IMR-90 (cell line): ENCODE measurements around the gene TTLL11. TPM values are rescaled to one million over a fixed set of nuclear protein-coding genes. Genes with fewer than 3 reads are reported as not detected.

Experiments
- ATAC-seq: fragments of 200-7000 bp; cut with Tn5 transposase; 2 replicates; pipeline ENCODE4 v1.9.1; 2020; ENCODE audit warnings: low read depth, mild to moderate bottlenecking, moderate library complexity
- BruUV-seq: library from RNA; stranded (reverse); fragments of 400-500 nt; replicated peaks from 2 replicates; lab custom pipeline; 2021; lab: Mats Ljungman, UMichigan
- CTCF ChIA-PET: fragments of 300-600 bp; formaldehyde crosslinking; extraction: SDS; loops from one replicate; lab custom pipeline; 2021; ENCODE audit warnings: antibody characterized with exemption; lab: Yijun Ruan, JAX
- POLR2A ChIA-PET: fragments of 300-600 bp; sonication (Branson Sonifier 250); formaldehyde crosslinking; loops from one replicate; lab custom pipeline; 2022; ENCODE audit warnings: antibody characterized with exemption; ENCODE audit not compliant: unreplicated experiment; lab: Charles Lee
- DNase-seq: peaks from one replicate; pipeline ENCODE4 v3.0.0; 2013
- H2AFZ ChIP-seq: replicated peaks from 2 replicates; pipeline ENCODE3; 2013; ENCODE audit warnings: low read length, mild to moderate bottlenecking; ENCODE audit not compliant: poor library complexity
- H2AK5ac ChIP-seq: 2 replicates; pipeline ENCODE4 v1.6.1; 2013; ENCODE audit warnings: low read depth, low read length, inconsistent platforms
- H2AK9ac ChIP-seq: replicated peaks from 2 replicates; pipeline ENCODE3; 2013; ENCODE audit warnings: mild to moderate bottlenecking, low read depth, low read length, moderate library complexity; ENCODE audit not compliant: poor library complexity
- H2BK120ac ChIP-seq: 2 replicates; pipeline ENCODE4 v1.6.1; 2013; ENCODE audit warnings: low read depth, low read length, inconsistent platforms
- H2BK15ac ChIP-seq: 3 replicates; pipeline ENCODE4 v1.6.1; 2013; ENCODE audit warnings: low read depth, low read length, inconsistent platforms
- H2BK20ac ChIP-seq: 2 replicates; pipeline ENCODE4 v1.6.1; 2013; ENCODE audit warnings: low read depth, mild to moderate bottlenecking, inconsistent platforms, low read length, moderate library complexity
- H2BK5ac ChIP-seq: 2 replicates; pipeline ENCODE4 v1.6.1; 2013; ENCODE audit warnings: mild to moderate bottlenecking, low read depth, low read length, inconsistent platforms; ENCODE audit not compliant: poor library complexity, severe bottlenecking
- H3K14ac ChIP-seq: replicated peaks from 2 replicates; pipeline ENCODE4 v1.6.1; 2013; ENCODE audit warnings: low read depth, low read length, inconsistent platforms
- H3K18ac ChIP-seq: 2 replicates; pipeline ENCODE4 v1.6.1; 2013; ENCODE audit warnings: low read depth, low read length, control low read depth
- H3K23ac ChIP-seq: 2 replicates; pipeline ENCODE4 v1.6.1; 2013; ENCODE audit warnings: low read depth, low read length, inconsistent platforms
- H3K27ac ChIP-seq: 2 replicates; pipeline ENCODE4 v1.5.1; 2013; ENCODE audit warnings: mild to moderate bottlenecking, control low read depth, low read length; ENCODE audit not compliant: insufficient read depth
- H3K27me3 ChIP-seq: 2 replicates; pipeline ENCODE4 v1.6.1; 2013; ENCODE audit warnings: low read length; ENCODE audit not compliant: control insufficient read depth, insufficient read depth
- H3K36me3 ChIP-seq: 2 replicates; pipeline ENCODE4 v1.6.1; 2013; ENCODE audit warnings: low read length, mixed read lengths; ENCODE audit not compliant: control insufficient read depth, insufficient read depth
- H3K4ac ChIP-seq: 2 replicates; pipeline ENCODE4 v1.6.1; 2013; ENCODE audit warnings: low read depth, low read length, inconsistent platforms
- H3K4me1 ChIP-seq: 2 replicates; pipeline ENCODE4 v1.6.1; 2013; ENCODE audit warnings: low read length, mixed read lengths; ENCODE audit not compliant: control insufficient read depth, insufficient read depth
- H3K4me2 ChIP-seq: 2 replicates; pipeline ENCODE4 v1.6.1; 2013; ENCODE audit warnings: low read depth, mild to moderate bottlenecking, control low read depth, low read length, moderate library complexity
- H3K4me3 ChIP-seq: 2 replicates; pipeline ENCODE4 v1.5.1; 2013; ENCODE audit warnings: low read depth, mild to moderate bottlenecking, control low read depth, low read length, moderate library complexity; ENCODE audit not compliant: insufficient read depth
- H3K56ac ChIP-seq: 2 replicates; pipeline ENCODE4 v1.6.1; 2013; ENCODE audit warnings: low read length, inconsistent platforms; ENCODE audit not compliant: insufficient read depth; ENCODE audit errors: extremely low read depth
- H3K79me1 ChIP-seq, 2 experiments: 2 replicates each; pipeline ENCODE4 v1.6.1; 2013; ENCODE audit warnings: low read length in 2 of 2, inconsistent platforms in 1 of 2, low read depth in 1 of 2
- H3K9ac ChIP-seq: 2 replicates; pipeline ENCODE4 v1.6.1; 2013; ENCODE audit warnings: low read depth, low read length, control low read depth
- H3K9me1 ChIP-seq: 2 replicates; pipeline ENCODE4 v1.6.1; 2013; ENCODE audit warnings: low read length, inconsistent platforms; ENCODE audit not compliant: insufficient read depth
- H3K9me3 ChIP-seq: 2 replicates; pipeline ENCODE4 v1.6.1; 2013; ENCODE audit warnings: low read length; ENCODE audit not compliant: control insufficient read depth, insufficient read depth
- H4K20me1 ChIP-seq: 2 replicates; pipeline ENCODE4 v1.6.1; 2013; ENCODE audit warnings: low read length, inconsistent platforms; ENCODE audit not compliant: insufficient read depth
- H4K5ac ChIP-seq: 2 replicates; pipeline ENCODE4 v1.6.1; 2013; ENCODE audit warnings: mild to moderate bottlenecking, low read depth, low read length, control low read depth
- H4K8ac ChIP-seq, 2 experiments: 2 replicates each; pipeline ENCODE4 v1.6.1; 2013; ENCODE audit warnings: low read depth in 2 of 2, low read length in 2 of 2, control low read depth in 1 of 2, inconsistent platforms in 1 of 2
- H4K91ac ChIP-seq: 2 replicates; pipeline ENCODE4 v1.6.1; 2013; ENCODE audit warnings: low read depth, low read length, inconsistent platforms; ENCODE audit not compliant: insufficient read depth
- ELK1 ChIP-seq: fragments of 150-350 bp; IDR thresholded peaks from 2 replicates; pipeline ENCODE4 v1.6.1; 2016; ENCODE audit warnings: low read depth, mild to moderate bottlenecking, low read length, moderate library complexity, borderline replicate concordance
- FOS ChIP-seq: fragments of 150-350 bp; IDR thresholded peaks from 2 replicates; pipeline ENCODE4 v1.6.1; 2016; ENCODE audit warnings: low read depth, low read length
- MXI1 ChIP-seq: IDR thresholded peaks from 2 replicates; pipeline ENCODE4 v1.6.1; 2012; ENCODE audit warnings: low read depth, mild to moderate bottlenecking, low read length, moderate library complexity, borderline replicate concordance
- NFE2L2 ChIP-seq: fragments of 150-350 bp; IDR thresholded peaks from 2 replicates; pipeline ENCODE4 v1.6.1; 2016; ENCODE audit warnings: low read depth, mild to moderate bottlenecking, low read length
- POLR2A ChIP-seq: IDR thresholded peaks from 2 replicates; pipeline ENCODE4 v1.6.1; 2012; ENCODE audit warnings: mild to moderate bottlenecking, low read depth, low read length
- RAD21 ChIP-seq: IDR thresholded peaks from 2 replicates; pipeline ENCODE4 v1.6.1; 2012; ENCODE audit warnings: low read length, improper control_type of control experiment
- RCOR1 ChIP-seq: IDR thresholded peaks from 2 replicates; pipeline ENCODE4 v1.6.1; 2012; ENCODE audit warnings: mild to moderate bottlenecking, low read length, improper control_type of control experiment; ENCODE audit not compliant: insufficient replicate concordance
- SMC3 ChIP-seq: fragments of 150-350 bp; IDR thresholded peaks from 2 replicates; pipeline ENCODE4 v1.6.1; 2016; ENCODE audit warnings: low read depth, mild to moderate bottlenecking, antibody characterized with exemption, low read length, moderate library complexity
- USF2 ChIP-seq: fragments of 150-350 bp; IDR thresholded peaks from 2 replicates; pipeline ENCODE4 v1.6.1; 2017; ENCODE audit warnings: mild to moderate bottlenecking, antibody characterized with exemption, low read length, low read depth
- WGBS, 2 experiments: methylation state at CpG; one replicate each; pipeline versions ENCODE4 v1.1.5 to v1.1.7; 2013; ENCODE audit warnings: missing lambda C conversion rate in 2 of 2; ENCODE audit not compliant: insufficient read length in 1 of 2; ENCODE audit errors: extremely low coverage in 2 of 2; 5-methylcytosine and 5-hydroxymethylcytosine counted together
- dilution Hi-C: fragments of 300-500 bp; cut with HindIII; formaldehyde crosslinking; loops from one replicate; pipeline ENCODE4 v1.14.3; 2018; ENCODE audit warnings: low sequenced_read_pairs; ENCODE audit not compliant: unreplicated experiment
- in situ Hi-C: fragments of 300-500 bp; cut with MboI; formaldehyde crosslinking; loops from 3 replicates; pipeline ENCODE4 v1.14.3; 2019; ENCODE audit warnings: low sequenced_read_pairs, inconsistent platforms, mixed read lengths
- intact Hi-C: fragments of 100-400 bp; cut with micrococcal nuclease; formaldehyde crosslinking; loops from 2 replicates; pipeline ENCODE4 v1.10.0; 2022
- polyA plus RNA-seq, 3 experiments: library from polyadenylated mRNA; depleted of rRNA; stranded (reverse); fragments of >200 nt; gene quantifications; 2 replicates each; pipeline ENCODE4 v1.2.3, GENCODE V29; 2012; ENCODE audit warnings: low replicate concordance in 1 of 3
- total RNA-seq: library from RNA; depleted of rRNA; stranded (reverse); fragments of >200 nt; gene quantifications from 2 replicates; pipeline ENCODE4 v1.2.3, GENCODE V29; 2012

Gene TTLL11
- total and polyA plus RNA-seq, 2 of the 4 experiments (the other 2 are of a cell fraction): 2.0 to 4.6 TPM

- H3K4me2 ChIP-seq: no peak overlapping the region
- H4K20me1 ChIP-seq: no peaks in the 10 kb centered on the region
- no peak overlapping the region for H2AFZ ChIP-seq
- peaks cover 6% of the 10 kb centered on the region for H3K27me3 ChIP-seq
- H3K4ac ChIP-seq: no peak overlapping the region
- H4K91ac ChIP-seq: no peak overlapping the region
- H3K4me3 ChIP-seq: no peak overlapping the region
- BruUV-seq: no TSS peak
- in situ Hi-C loops (no loop called here), intact Hi-C loops (no loop called here), dilution Hi-C loops (no loop called here)
- H2BK120ac ChIP-seq: no peak overlapping the region
- H3K56ac ChIP-seq: no peak overlapping the region
- H3K14ac ChIP-seq: no peak overlapping the region
- DNase-seq: no peak
- H3K27ac ChIP-seq: no peak overlapping the region
- no peaks in the 10 kb centered on the region for H3K9me3 ChIP-seq
- no peak overlapping the region for H4K8ac ChIP-seq
- no peak overlapping the region for H3K18ac ChIP-seq
- no peaks in the 10 kb centered on the region for H3K9me1 ChIP-seq
- no peaks in the 10 kb centered on the region for H3K36me3 ChIP-seq
- H2BK15ac ChIP-seq: no peak overlapping the region
- CTCF ChIA-PET: interaction anchor here (0.6 kb wide), 1 partner anchor 343 kb away, joined by 3 read pairs; no protein-coding TSS in a partner anchor
- no peak overlapping the region for H3K9ac ChIP-seq
- POLR2A ChIA-PET: no interaction called here
- no peak overlapping the region for H2BK20ac ChIP-seq
- H4K5ac ChIP-seq: no peak overlapping the region
- no CpG with 5 or more reads among the region's 1 CpG for WGBS, 2 experiments
- no peak for ATAC-seq
- H3K23ac ChIP-seq: no peak overlapping the region
- H2BK5ac ChIP-seq: no peak overlapping the region
- H3K4me1 ChIP-seq: peaks cover 12% of the 10 kb centered on the region; the same call in 1 of the 2 replicates
- H2AK5ac ChIP-seq: no peak overlapping the region
- H2AK9ac ChIP-seq: no peak overlapping the region
- no peaks in the 10 kb centered on the region for H3K79me1 ChIP-seq
- TF ChIP-seq POLR2A (no peak), USF2 (no peak), ELK1 (no peak), RAD21 (no peak), FOS (no peak), SMC3 (no peak), NFE2L2 (no peak), MXI1 (no peak), RCOR1 (no peak)
Measured at GRCh38 chr9:122103985-122104384, 10.9 kb upstream of the TTLL11 start.
